HUES48 (cell line): ENCODE data around the gene ZNF28.
"Not testable (repeated sequence)": the region's sequence is repeated elsewhere in the genome, so short reads cannot be mapped to it uniquely, and the experiment has no call there.

ENCODE experiments used
- H3K27ac ChIP-seq: one replicate; pipeline ENCODE4 v1.7.0; 2013; ENCODE audit warnings: low read depth, low read length, inconsistent platforms
- H3K27me3 ChIP-seq: 2 replicates; pipeline ENCODE4 v1.6.1; 2013; ENCODE audit warnings: mild to moderate bottlenecking, low read length; ENCODE audit not compliant: control insufficient read depth, insufficient read depth
- H3K36me3 ChIP-seq: 2 replicates; pipeline ENCODE4 v1.6.1; 2013; ENCODE audit warnings: low read length; ENCODE audit not compliant: control insufficient read depth, insufficient read depth
- H3K4me1 ChIP-seq: 2 replicates; pipeline ENCODE4 v1.6.1; 2013; ENCODE audit warnings: mild to moderate bottlenecking, low read length; ENCODE audit not compliant: control insufficient read depth, insufficient read depth
- H3K4me3 ChIP-seq: 2 replicates; pipeline ENCODE4 v1.5.1; 2013; ENCODE audit warnings: mild to moderate bottlenecking, low read depth, low read length
- H3K9ac ChIP-seq: 2 replicates; pipeline ENCODE4 v1.6.1; 2013; ENCODE audit warnings: mild to moderate bottlenecking, low read depth, low read length, moderate library complexity
- H3K9me3 ChIP-seq: 2 replicates; pipeline ENCODE4 v1.6.1; 2013; ENCODE audit warnings: low read length; ENCODE audit not compliant: control insufficient read depth, insufficient read depth

The ZNF28 gene

DNA sequence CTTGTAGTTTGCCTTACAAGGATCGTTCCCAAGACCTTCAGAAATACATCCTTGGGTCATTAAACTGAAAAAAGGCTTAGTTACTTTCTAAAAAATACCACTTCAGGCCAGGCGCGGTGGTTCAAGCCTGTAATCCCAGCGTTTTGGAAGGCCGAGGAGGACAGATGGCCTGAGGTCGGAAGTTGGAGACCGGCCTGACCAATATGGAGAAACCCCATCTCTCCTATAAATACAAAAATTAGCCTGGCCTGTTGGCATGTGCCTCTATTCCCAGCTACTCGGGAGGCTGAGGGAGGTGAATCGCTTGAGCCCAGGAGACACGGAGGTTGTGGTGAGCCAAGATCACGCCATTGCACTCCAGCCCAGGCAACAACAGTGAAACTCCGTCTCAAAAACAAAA lies 2.2 kb upstream of the ZNF28 start:
- H3K4me1 ChIP-seq = no peaks in the 10 kb centered on the region
- H3K9me3 ChIP-seq = no peaks in the 10 kb centered on the region
- no peaks in the 10 kb centered on the region for H3K27me3 ChIP-seq
- no peak overlapping the region for H3K4me3 ChIP-seq
- H3K9ac ChIP-seq = no peak overlapping the region
- H3K27ac ChIP-seq = no peak overlapping the region
- no peaks in the 10 kb centered on the region for H3K36me3 ChIP-seq

DNA sequence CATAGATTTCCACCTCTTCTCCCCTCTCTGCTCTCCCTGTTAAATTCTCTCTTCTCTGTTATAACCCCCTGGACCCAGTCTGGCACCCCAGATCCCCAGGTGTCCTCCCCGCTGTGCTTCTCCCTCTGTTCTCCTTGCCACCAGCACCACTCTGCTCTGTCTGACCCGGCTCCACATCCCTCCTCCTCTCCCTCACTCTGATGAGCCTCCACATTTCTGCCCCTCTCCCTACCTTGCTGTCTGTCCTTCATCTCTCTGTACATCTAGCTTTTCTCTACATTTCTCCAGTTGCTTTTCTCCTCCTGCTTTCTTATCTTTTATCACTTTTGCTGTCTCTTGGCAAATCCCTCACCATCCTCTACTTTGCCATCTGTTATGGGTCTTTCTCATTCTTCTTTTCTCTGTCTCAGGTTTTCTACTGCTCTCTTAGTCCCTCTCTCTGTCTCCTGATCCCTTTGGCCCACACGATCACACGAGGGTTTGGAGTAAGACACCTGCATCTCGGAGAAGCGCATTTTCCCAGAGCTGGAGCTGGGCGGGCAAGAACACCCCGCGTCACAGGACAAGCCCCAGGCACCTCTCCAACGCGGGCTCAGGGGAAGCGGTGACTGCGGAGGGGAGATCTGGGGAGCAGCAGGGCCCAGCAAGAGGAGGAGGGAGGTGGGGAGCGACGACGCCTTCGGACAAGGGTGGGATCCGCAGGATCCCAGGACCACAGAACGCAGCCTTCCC lies 795 bp downstream of the ZNF28 start:
- not testable (repeated sequence) for H3K4me1 ChIP-seq

DNA sequence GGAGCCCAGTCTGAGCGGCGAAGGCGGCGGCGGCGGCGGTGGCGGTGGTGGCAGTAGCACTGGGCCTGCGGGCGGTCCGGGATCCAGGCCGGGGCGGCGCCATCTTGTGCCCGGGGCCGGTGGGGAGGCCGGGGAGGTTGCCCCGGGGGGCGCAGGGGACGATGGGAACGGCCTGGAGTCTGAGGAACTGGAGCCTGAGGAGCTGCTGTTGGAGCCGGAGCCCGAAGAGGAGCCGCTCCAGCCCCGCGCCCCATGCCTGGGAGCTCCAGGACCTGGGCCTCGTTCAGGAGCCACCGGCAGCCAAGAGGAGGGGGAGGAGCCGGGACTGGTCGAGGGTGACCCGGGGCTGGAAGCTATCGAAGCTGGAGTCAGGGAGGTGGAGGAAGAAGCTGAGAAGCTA lies 11.6 kb downstream of the ZNF28 start:
- peaks cover 33% of the 10 kb centered on the region for H3K36me3 ChIP-seq
- H3K27me3 ChIP-seq = no peaks in the 10 kb centered on the region
- no peak overlapping the region for H3K4me3 ChIP-seq
- no peak overlapping the region for H3K9ac ChIP-seq
- no peak overlapping the region for H3K27ac ChIP-seq
- peaks cover 12% of the 10 kb centered on the region for H3K9me3 ChIP-seq
- no peaks in the 10 kb centered on the region for H3K4me1 ChIP-seq

More for the DNA sequence above, 795 bp downstream of the ZNF28 start:
- not testable (repeated sequence) for H3K9me3 ChIP-seq, H3K9ac ChIP-seq, H3K27ac ChIP-seq, H3K27me3 ChIP-seq
- Histone ChIP-seq H3K4me3 (peak overlapping the region; percentile 67), H3K36me3 (peaks cover 12% of the 10 kb centered on the region)

DNA sequence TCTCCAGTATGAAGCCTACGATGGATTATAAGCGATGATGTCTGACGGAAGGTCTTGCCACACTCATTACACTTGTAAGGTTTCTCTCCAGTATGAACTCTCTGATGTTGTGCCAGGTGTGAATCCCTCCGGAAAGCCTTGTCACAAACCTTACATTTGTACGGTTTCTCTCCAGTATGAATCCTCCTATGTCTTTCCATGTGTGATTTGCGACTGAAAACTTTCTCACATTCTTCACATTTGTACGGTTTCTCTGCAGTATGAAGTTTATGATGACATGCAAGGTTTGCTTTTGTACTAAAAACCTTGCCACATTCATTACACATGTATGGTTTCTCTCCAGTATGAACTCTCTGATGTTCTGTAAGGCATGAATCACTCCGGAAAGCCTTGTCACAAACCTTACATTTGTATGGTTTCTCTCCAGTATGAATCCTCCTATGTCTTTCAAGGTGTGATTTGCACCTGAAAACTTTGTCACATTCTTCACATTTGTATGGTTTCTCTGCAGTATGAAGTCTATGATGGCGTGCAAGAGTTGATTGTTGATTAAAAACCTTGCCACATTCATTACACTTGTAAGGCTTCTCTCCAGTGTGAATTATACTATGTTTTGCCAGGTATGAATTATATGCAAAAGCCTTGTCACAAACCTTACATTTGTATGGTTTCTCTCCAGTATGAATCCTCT lies 21.3 kb downstream of the ZNF28 start:
- H3K27ac ChIP-seq, H3K4me1 ChIP-seq, H3K4me3 ChIP-seq, H3K27me3 ChIP-seq, H3K9ac ChIP-seq: not testable (repeated sequence)
- Histone ChIP-seq H3K9me3 (peaks cover 73% of the 10 kb centered on the region), H3K36me3 (peaks cover 48% of the 10 kb centered on the region)

DNA sequence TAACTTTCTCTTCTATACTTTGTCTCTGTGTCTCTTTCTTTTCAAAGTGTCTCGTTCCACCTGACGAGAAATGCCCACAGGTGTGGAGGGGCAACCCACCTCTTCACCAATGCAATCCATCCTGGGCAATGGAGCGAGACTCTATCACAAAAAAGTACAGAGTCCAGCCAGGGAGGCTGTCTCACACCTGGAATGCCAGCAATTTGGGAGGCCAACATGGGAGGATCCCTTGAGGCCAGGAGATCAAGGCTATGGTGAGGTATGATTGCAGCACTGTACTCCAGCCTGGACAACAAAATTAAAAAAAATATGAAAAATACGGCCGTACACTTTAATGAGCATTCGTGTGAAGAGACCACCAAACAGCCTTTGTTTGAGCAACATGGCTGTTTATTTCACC lies 32.0 kb downstream of the ZNF28 start:
- Histone ChIP-seq H3K36me3 (no peaks in the 10 kb centered on the region), H3K9me3 (no peaks in the 10 kb centered on the region), H3K4me3 (no peak overlapping the region), H3K9ac (no peak overlapping the region), H3K27me3 (peaks cover 13% of the 10 kb centered on the region), H3K27ac (no peak overlapping the region), H3K4me1 (no peaks in the 10 kb centered on the region)

DNA sequence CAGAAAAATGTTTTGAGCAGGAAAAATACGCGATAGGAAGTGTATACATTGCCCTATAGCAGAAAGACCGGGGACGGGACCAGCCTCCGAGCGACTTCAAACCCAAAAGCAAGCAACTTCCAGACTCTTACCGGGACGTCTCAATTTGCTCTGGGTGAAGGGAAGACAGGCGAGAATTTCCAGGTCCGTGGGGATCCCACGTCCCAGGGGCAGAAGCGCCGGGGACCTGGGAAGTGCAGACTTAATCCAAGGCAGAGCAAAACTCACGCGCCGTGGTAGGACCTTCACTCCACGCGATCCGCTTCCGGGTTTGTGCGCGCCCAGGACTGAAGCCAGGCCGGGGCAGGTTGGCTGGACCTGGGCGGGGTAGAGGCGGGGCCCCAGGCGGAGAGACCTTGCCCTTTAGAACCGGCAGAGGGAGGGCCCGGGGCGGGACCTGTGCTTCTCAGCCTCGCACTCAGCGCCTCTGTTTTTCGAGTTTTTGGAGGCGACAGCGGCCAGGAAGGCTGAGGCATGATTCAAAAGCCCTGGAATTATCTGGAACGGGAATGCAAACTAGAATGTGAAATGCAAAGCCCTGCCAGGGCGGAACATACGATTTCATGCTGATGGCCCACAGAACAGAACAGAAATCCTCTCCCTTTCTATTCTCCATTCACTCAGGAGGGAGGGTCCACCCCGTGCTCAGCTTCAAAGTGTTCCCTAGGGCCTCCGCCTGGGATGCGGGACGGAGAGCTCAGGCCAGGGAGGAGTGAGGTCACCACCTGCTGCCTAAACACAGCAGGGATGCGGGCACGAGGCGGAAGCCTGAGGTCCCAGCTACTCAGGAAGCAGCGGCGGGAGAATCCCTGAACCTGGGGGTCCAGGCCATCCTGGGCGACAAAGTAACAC lies 34.7 kb downstream of the ZNF28 start, which contains the start of gene ZNF600:
TSS of gene ZNF600 (minus strand) at position 328 of the 891 bp plus-strand sequence. CDS start 7,903 bp downstream, outside the sequence.
- H3K36me3 ChIP-seq, H3K9me3 ChIP-seq, H3K4me1 ChIP-seq: not testable (repeated sequence)
- peak within 1 kb of the TSS; percentile 51 for H3K27ac ChIP-seq
- peak within 1 kb of the TSS; percentile 2; the same call in 1 of the 2 replicates for H3K9ac ChIP-seq
- peaks cover 13% of the 10 kb centered on the region for H3K27me3 ChIP-seq
- peak within 1 kb of the TSS; percentile 71 for H3K4me3 ChIP-seq

DNA sequence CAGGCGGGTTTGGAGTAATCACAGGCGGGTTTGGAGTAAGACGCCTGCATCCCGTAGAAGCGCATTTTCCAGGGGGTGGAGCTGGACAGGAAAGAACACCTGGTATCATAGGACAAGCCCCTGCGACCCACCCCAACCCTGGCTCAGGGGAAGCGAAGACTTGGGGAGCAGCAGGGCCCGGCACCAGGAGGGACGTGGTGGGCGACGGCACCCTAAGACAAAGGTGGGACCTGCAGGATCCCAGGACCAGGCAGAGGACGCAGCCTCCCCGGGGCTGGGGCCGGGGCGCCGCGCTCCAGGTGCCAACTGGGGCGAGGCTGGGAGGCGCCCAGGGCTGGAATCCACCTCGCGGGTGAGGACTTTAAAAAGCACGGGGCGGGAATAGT lies 35.4 kb downstream of the ZNF28 start:
- Histone ChIP-seq H3K27ac (no peak overlapping the region), H3K4me3 (peak overlapping the region; percentile 71), H3K9me3 (no peaks in the 10 kb centered on the region), H3K9ac (peak overlapping the region; percentile 2; the same call in 1 of the 2 replicates), H3K36me3 (no peaks in the 10 kb centered on the region), H3K4me1 (no peaks in the 10 kb centered on the region), H3K27me3 (peaks cover 13% of the 10 kb centered on the region)

DNA sequence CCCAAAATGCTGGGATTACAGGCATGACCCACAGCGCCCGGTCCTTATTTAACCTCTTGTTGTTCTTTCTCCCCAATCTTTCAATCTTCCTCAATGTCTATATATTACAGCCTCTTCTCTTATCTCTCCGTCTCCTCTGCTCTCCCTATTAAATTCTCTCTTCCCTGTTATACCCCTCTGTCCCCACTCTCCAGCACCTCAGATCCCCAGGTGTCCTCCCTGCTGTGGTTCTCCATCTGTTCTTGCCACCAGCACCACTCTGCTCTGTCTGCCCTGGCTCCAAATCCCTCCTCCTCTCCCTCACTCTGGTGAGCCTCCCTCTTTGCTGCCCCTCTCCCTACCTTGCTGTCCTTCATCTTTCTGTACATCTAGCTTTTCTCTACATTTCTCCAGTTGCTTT lies 35.9 kb downstream of the ZNF28 start:
- H3K27me3 ChIP-seq = peaks cover 13% of the 10 kb centered on the region
- H3K36me3 ChIP-seq = no peaks in the 10 kb centered on the region
- H3K9me3 ChIP-seq = no peaks in the 10 kb centered on the region
- H3K4me3 ChIP-seq = peak overlapping the region; percentile 71
- no peaks in the 10 kb centered on the region for H3K4me1 ChIP-seq
- H3K9ac ChIP-seq = no peak overlapping the region
- no peak overlapping the region for H3K27ac ChIP-seq

DNA sequence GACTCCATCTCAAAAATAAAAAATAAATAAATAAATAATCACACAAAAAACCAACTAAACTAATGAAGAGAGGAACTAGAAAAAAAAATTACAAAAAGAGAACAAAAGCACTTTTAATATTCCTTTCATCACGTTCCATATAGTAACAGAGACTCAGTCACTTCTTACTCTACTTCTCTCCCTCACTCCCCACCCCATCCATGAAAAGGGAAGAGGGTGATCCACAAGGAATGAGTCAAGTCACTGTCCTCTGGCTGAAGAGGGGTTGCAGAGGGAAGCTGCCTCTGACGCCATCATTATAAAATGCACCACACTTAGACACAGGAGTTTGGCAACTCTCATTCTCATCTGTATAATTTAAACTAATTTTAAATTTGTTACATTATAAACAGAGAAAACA lies 38.6 kb downstream of the ZNF28 start:
- H3K4me1 ChIP-seq, H3K9me3 ChIP-seq, H3K9ac ChIP-seq: not testable (repeated sequence)

DNA sequence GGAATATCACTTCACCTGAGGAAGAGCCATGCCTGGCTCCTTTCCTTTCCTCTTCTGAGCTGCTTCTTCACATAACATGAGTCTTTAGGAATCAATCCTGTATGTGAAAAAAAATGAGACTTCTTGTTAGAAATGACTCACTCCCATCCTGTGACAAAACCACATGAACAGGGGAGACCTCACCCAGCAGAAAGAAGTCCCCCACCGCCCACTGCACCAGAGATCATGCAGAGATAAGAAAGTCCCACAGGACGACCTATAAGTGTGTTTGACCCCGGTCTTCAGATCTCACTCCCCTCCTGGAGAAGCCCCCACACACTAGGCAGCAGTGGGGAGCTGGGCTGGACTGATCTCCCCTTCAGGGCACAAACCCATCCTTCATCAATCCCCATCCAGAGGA lies 42.6 kb downstream of the ZNF28 start:
- H3K9me3 ChIP-seq = no peaks in the 10 kb centered on the region
- no peaks in the 10 kb centered on the region for H3K4me1 ChIP-seq
- H3K36me3 ChIP-seq = peaks cover 6% of the 10 kb centered on the region; the same call in 1 of the 2 replicates
- H3K27ac ChIP-seq = no peak overlapping the region
- no peaks in the 10 kb centered on the region for H3K27me3 ChIP-seq
- H3K4me3 ChIP-seq = no peak overlapping the region
- H3K9ac ChIP-seq = no peak overlapping the region

More for the DNA sequence above, 38.6 kb downstream of the ZNF28 start:
- not testable (repeated sequence) for H3K27ac ChIP-seq, H3K27me3 ChIP-seq, H3K4me3 ChIP-seq, H3K36me3 ChIP-seq
